SU-DHL-6 (cell line): ENCODE measurements around the gene ZCCHC13.

Experiments used
- H2AFZ ChIP-seq: fragments of 200-600 bp; sonication (generic); 2 replicates; pipeline ENCODE4 v1.6.1; 2014; ENCODE audit warnings: low read depth, mild to moderate bottlenecking, moderate library complexity, mixed read lengths, antibody characterized with exemption, low read length; ENCODE audit not compliant: severe bottlenecking
- H3F3A ChIP-seq: fragments of 200-600 bp; shearing (Covaris generic); 2 replicates; pipeline ENCODE4 v1.6.0; 2016; ENCODE audit warnings: antibody characterized with exemption, mild to moderate bottlenecking; ENCODE audit not compliant: insufficient read depth
- H3K27ac ChIP-seq: fragments of 200-600 bp; sonication (generic); 2 replicates; pipeline ENCODE4 v1.5.1; 2016; ENCODE audit warnings: low read depth, mild to moderate bottlenecking, low read length, moderate library complexity, mixed read lengths
- H3K27me3 ChIP-seq: fragments of 200-600 bp; sonication (generic), shearing (Covaris generic); 2 replicates; pipeline ENCODE4 v1.6.0; 2014; ENCODE audit warnings: mild to moderate bottlenecking, low read length
- H3K36me3 ChIP-seq: fragments of 200-600 bp; sonication (generic); 2 replicates; pipeline ENCODE4 v1.6.1; 2014; ENCODE audit warnings: mild to moderate bottlenecking, low read length, mixed read lengths
- H3K4me2 ChIP-seq: fragments of 300-600, 200-600 bp; shearing (Covaris generic), sonication (generic); 2 replicates; pipeline ENCODE4 v1.6.0; 2014; ENCODE audit warnings: low read length, low read depth, mild to moderate bottlenecking; ENCODE audit not compliant: poor library complexity, severe bottlenecking
- H3K4me3 ChIP-seq: fragments of 200-600 bp; sonication (generic); 2 replicates; pipeline ENCODE4 v1.5.1; 2014; ENCODE audit warnings: antibody characterized with exemption, low read length, mild to moderate bottlenecking, mixed read lengths; ENCODE audit not compliant: insufficient read depth, poor library complexity, severe bottlenecking
- H3K79me2 ChIP-seq: fragments of 200-600 bp; sonication (generic); 2 replicates; pipeline ENCODE4 v1.6.1; 2014; ENCODE audit warnings: mild to moderate bottlenecking, low read length, moderate library complexity; ENCODE audit not compliant: insufficient read depth
- H3K9ac ChIP-seq: fragments of 200-600 bp; sonication (generic); 2 replicates; pipeline ENCODE4 v1.7.0; 2014; ENCODE audit warnings: mild to moderate bottlenecking, low read length
- H3K9me2 ChIP-seq: fragments of 200-600 bp; sonication (generic); replicated peaks from 2 replicates; pipeline ENCODE4 v1.6.1; 2014; ENCODE audit warnings: low read length; ENCODE audit not compliant: insufficient read depth
- H3K9me3 ChIP-seq: fragments of 200-600 bp; sonication (generic); 2 replicates; pipeline ENCODE4 v1.6.1; 2014; ENCODE audit warnings: low read length, mixed read lengths; ENCODE audit not compliant: insufficient read depth
- H4K20me1 ChIP-seq: fragments of 200-600 bp; sonication (generic); 2 replicates; pipeline ENCODE4 v1.6.1; 2014; ENCODE audit warnings: low read depth, mild to moderate bottlenecking, antibody characterized with exemption, low read length, moderate library complexity, mixed read lengths
- EZH2phosphoT487 ChIP-seq: fragments of 200-600 bp; sonication (generic), shearing (Covaris generic); conservative IDR thresholded peaks from 2 replicates; pipeline ENCODE4 v1.6.1; 2018; ENCODE audit warnings: mild to moderate bottlenecking, antibody characterized with exemption, low read length, moderate library complexity, mixed read lengths
- TF ChIP-seq, protein P1 (sequence below): fragments of 200-600 bp; sonication (generic); IDR thresholded peaks from one replicate; pipeline ENCODE4 v1.5.1; 2017; ENCODE audit warnings: antibody characterized with exemption, mild to moderate bottlenecking, low read length, moderate library complexity; ENCODE audit not compliant: insufficient read depth, poor library complexity, severe bottlenecking

ZCCHC13 gene

GRCh38 chrX:74353984-74354383, 50.0 kb downstream of the ZCCHC13 start:
- Histone ChIP-seq H3K27me3 (no peaks in the 10 kb centered on the region), H3F3A (no peaks in the 10 kb centered on the region), H3K36me3 (no peaks in the 10 kb centered on the region), H3K9me3 (no peaks in the 10 kb centered on the region), H4K20me1 (no peaks in the 10 kb centered on the region), H3K4me2 (no peak overlapping the region), H3K9me2 (no peaks in the 10 kb centered on the region), H3K79me2 (no peaks in the 10 kb centered on the region), H3K4me3 (no peak overlapping the region), H2AFZ (no peak overlapping the region), H3K27ac (no peak overlapping the region), H3K9ac (no peak overlapping the region)
- TF ChIP-seq EZH2phosphoT487 = no peak
- TF ChIP-seq, protein P1, sequence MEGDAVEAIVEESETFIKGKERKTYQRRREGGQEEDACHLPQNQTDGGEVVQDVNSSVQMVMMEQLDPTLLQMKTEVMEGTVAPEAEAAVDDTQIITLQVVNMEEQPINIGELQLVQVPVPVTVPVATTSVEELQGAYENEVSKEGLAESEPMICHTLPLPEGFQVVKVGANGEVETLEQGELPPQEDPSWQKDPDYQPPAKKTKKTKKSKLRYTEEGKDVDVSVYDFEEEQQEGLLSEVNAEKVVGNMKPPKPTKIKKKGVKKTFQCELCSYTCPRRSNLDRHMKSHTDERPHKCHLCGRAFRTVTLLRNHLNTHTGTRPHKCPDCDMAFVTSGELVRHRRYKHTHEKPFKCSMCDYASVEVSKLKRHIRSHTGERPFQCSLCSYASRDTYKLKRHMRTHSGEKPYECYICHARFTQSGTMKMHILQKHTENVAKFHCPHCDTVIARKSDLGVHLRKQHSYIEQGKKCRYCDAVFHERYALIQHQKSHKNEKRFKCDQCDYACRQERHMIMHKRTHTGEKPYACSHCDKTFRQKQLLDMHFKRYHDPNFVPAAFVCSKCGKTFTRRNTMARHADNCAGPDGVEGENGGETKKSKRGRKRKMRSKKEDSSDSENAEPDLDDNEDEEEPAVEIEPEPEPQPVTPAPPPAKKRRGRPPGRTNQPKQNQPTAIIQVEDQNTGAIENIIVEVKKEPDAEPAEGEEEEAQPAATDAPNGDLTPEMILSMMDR = no peak
